KG1 (cell line): Measurements from ENCODE around the gene PSMD2.

Source experiments
- DNase-seq: peaks from one replicate; lab custom pipeline; 2025; lab: John Stamatoyannopoulos, UW

PSMD2 gene

GRCh38 chr3:184316792-184317191 is 17.8 kb downstream of the PSMD2 start:
- no peak for DNase-seq

- DNase-seq: no peak
These were observed 18.2 kb downstream of the PSMD2 start for GRCh38 chr3:184317201-184317600.

- DNase-seq: no peak
These were observed 21.0 kb downstream of the PSMD2 start for GRCh38 chr3:184320104-184320445.

GRCh38 chr3:184321666-184322065 is 22.6 kb downstream of the PSMD2 start:
- DNase-seq: no peak

GRCh38 chr3:184322731-184323487 is 23.9 kb downstream of the PSMD2 start:
- DNase-seq: no peak

GRCh38 chr3:184323696-184324095 is 24.7 kb downstream of the PSMD2 start:
- no peak for DNase-seq

GRCh38 chr3:184325269-184325668 is 26.2 kb downstream of the PSMD2 start:
- DNase-seq: no peak

DNA sequence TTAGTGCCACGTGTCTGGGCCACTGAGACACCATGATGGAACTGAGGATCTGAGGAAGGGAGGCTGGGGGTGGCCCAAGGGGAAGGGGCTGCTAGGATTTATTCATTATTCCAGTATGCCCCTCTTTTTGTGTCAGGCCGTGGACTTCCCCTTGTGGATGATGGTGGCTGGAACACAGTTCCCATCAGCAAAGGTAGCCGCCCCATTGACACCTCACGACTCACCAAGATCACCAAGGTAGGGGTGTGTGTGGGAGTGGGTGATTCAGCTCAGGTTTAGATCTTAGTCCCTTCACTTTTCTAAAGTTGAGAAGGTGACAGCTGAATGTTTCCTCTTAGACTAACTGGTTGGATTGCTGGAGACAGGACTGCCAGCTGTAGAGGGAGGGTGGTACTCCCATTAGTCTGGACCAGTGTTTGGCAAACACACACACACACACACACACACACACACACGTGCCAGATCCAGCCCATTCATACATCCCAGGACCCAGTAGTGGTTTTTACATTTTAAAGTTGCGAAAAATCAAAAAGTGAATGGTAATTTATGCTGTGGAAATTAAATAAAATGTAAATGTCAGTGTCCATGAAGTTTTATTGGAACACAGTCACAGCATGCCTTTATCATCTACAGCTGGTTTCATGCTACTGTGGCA is 26.8 kb downstream of the PSMD2 start:
- DNase-seq: no peak

GRCh38 chr3:184327171-184327570 is 28.1 kb downstream of the PSMD2 start:
- no peak for DNase-seq

DNA sequence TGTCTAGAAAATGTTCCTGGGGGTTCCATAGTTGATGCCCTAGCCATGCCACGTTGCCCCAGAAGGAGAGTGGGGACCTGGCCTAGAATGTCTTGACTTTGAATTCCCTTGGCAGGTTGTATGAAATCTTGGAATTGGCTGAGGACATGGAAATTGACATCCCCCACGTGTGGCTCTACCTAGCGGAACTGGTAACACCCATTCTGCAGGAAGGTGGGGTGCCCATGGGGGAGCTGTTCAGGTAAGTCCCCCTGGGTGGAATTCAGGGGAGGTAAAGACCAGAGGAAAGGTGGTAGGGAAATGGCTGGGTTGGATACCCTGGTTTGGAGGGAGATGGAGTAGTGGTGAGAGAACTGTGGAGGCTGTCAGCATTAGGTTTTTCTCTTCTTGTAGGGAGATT is 29.5 kb downstream of the PSMD2 start:
- DNase-seq: no peak

GRCh38 chr3:184332370-184333090 is 33.5 kb downstream of the PSMD2 start:
- DNase-seq: no peak

DNA sequence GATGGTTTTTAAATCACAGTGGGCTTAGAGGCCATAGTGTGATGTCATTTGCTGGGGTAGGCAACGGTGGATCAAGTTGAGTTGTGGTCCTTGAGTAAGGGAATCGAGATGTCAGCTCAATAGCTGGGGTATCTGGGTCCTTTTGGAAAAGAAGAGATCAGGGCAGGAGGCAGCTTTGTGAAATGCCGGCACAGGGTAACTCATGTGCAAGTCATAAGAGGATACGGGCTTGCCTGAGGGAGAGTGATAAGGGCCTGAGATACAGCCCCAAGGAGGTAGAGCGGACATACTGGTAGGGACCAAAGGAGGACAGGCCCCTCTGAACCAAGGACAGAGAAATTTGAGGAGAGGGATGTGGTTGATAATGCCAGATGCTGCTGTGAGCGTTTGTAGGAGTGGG is 34.1 kb downstream of the PSMD2 start:
- no peak for DNase-seq

GRCh38 chr3:184333700-184334099 is 34.7 kb downstream of the PSMD2 start:
- no peak for DNase-seq

DNA sequence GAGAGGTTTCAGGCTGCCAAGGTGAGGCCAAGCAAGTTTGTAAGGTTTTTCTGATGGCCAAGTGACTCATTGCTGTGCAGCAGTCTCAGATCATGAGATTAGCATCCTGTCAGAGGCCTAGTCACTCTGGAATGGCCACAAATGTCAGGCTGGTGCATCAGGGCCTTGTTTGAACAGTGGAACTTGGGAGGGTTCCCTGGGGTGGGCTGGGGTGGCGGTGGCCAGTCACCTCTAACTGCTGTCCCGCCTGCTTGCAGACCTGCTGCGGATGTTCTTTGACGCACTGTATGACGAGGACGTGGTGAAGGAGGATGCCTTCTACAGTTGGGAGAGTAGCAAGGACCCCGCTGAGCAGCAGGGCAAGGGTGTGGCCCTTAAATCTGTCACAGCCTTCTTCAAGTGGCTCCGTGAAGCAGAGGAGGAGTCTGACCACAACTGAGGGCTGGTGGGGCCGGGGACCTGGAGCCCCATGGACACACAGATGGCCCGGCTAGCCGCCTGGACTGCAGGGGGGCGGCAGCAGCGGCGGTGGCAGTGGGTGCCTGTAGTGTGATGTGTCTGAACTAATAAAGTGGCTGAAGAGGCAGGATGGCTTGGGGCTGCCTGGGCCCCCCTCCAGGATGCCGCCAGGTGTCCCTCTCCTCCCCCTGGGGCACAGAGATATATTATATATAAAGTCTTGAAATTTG is 35.6 kb downstream of the PSMD2 start:
- DNase-seq: no peak

GRCh38 chr3:184335291-184335660 is 36.2 kb downstream of the PSMD2 start:
- no peak for DNase-seq

DNA sequence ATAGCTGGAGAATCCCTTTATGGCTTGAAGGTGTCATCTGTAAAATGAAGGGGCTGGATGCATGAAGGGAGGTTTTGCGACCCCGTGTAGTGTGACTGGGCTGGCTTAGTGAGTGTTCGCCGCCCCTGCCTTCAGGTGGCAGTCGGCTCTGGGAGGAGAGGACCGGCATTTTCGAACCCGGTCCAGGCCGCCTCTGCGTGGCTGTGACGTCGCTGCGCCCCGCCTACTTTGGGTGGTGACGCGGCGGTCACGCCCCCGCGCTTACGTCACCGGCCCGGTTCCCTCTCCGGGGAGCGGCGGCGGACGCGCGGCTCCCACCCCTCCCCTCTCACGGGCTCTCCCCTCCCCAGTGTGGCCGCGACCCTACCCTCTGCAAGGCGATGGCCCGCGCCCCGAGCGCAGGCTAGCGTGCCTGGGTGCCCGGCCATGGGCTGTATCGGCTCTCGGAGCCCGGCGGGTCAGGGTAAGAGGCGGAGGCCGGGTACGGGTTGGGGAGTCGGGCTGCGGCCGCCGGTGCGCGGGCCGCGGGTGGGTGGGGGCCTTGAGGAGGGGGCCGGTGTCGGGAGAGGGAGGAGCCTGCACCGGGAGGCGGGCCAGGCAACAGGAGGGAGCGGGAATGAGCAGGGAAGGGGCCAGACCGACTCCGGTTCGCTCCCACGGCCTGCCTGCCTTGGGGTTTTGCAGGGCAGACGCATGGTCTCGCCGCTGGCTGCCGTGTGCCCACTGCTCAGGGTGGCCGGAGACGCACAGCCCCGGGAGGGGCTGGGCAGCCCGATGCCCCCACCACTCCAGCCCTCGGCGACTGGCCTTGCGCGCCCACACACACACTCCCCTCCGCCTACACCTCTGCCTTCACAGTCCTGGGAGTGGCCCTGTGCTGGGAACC is 36.9 kb downstream of the PSMD2 start:
- no peak for DNase-seq

DNA sequence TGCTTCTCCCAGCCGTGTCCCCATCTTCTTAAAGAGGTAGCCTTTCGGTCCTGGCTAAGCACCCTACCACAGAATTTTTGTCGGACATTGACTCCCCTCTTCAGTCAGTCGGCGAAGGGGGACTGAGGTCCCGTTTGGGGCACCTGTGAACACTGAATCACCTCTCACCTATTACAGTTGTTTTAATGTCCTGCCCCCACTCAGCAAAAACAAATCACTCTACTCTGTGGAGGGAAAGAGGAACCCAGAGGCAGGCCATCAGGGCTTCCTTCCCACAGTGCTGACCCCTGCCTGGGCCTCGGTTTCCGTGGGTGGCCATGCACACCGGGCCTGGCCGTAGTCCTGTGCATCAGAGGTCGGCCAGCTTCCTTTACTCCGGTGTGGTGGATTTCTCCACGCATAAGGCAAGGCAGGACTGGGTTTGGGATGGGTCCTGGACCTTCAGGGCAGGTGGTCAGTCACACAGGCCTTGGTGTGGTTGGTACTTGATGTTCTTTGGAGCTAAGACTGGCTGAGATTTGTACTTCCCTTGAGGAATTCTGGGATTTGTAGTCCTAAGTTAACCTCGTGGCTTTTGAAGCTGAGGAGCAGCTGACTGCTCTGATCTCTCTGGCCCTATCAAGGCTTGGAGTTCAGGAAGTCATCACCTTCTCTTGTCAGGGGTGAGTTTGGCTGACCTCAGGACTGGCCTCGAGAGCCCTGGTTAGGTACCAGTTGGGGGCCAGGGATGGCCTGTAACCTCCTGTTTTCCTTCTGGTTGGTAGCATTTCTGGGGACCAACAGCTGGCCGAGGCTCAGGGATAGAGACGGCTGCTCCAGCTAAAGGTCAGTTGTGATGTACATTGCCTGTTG is 37.7 kb downstream of the PSMD2 start:
- DNase-seq: no peak

DNA sequence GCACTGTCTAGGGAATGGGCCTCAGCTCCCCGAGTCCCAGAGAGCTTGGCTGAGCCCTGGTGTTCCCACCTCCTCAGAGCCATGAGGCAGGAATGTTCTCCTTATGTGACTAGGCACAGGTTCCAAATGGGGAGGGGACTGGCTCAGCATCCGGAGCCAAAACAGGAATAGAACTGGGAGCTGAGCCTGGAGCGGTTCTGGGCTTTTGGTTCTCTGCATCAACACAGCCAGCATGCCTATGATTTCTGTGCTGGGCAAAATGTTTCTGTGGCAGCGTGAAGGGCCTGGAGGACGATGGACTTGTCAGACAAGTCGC is 38.3 kb downstream of the PSMD2 start, which contains the start of gene FAM131A:
Gene FAM131A, plus strand, starts transcription at position 202 of the 316 bp plus-strand sequence. Its CDS starts 31 bp downstream, at position 233.
- no peak for DNase-seq

- DNase-seq: no peak
These were observed 38.9 kb downstream of the PSMD2 start for GRCh38 chr3:184337981-184338380.

- DNase-seq: no peak
These were observed 39.5 kb downstream of the PSMD2 start for GRCh38 chr3:184338511-184338945.

- DNase-seq: no peak
These were observed 40.0 kb downstream of the PSMD2 start for GRCh38 chr3:184339001-184339400.
